Measurements from ENCODE around the gene ABR. TPM values are rescaled to one million over a fixed set of nuclear protein-coding genes. Genes with fewer than 3 reads are reported as not detected.

The ABR gene
- total and polyA plus RNA-seq, 2 of the 8 experiments (the other 6 are each of a cell fraction or from before 2014, with no cell fraction given) = 44.8 to 47.2 TPM

DNA sequence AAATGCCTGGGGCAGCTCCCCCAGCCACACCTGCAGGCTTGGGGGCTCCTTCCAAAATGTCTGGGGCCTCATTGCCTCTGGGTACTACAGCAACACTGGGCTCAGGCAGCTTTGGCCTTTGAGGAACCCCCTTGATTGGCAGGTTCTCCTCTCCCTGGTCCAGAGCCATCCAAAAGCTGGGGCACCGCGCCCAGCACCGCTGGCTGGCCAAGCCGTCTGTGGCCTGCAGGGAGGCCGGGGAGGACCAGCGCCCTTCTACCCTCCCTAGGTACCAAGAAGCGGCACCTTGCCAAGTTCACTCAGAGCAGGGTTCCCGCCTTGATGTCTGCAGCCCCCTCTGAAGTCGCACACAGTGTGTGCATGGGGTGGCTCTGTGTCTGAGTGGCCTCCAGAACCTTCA, 152.7 kb downstream of the ABR start:
- H4K20me1 ChIP-seq (replicated peaks in 1 of 2; ENCODE audit: control insufficient read depth in 1 of 2, insufficient read depth in 2 of 2, low read length in 2 of 2) = peaks cover 0 to 8% of the 10 kb centered on the region in 2 experiments
- no peaks in the 10 kb centered on the region for H3K9me3 ChIP-seq (ENCODE audit: insufficient read depth in 2 of 2, low read depth in 1 of 2, low read length in 1 of 2)
- no peak overlapping the region for H3K9ac ChIP-seq (replicated peaks in 1 of 4; ENCODE audit: extremely low read depth in 1 of 4, low read depth in 3 of 4, low read length in 3 of 4)
- 81% methylated on average over 5 of the region's 9 CpGs; no CpG with 5 or more reads in 1 of the 2 experiments for WGBS, 2 experiments (ENCODE audit: extremely low coverage in 1 of 2, insufficient coverage in 1 of 2, insufficient read length in 1 of 2, insufficient replicate concordance in 2 of 2, low coverage in 1 of 2, low lambda C conversion rate in 2 of 2, missing lambda C conversion rate in 1 of 2)
- no peak overlapping the region for H3K14ac ChIP-seq (ENCODE audit: insufficient read length)
- no peak overlapping the region for H2AK5ac ChIP-seq (ENCODE audit: low read depth, low read length)
- H3K18ac ChIP-seq (ENCODE audit: extremely low read depth, low read length) = no peak overlapping the region
- no peak overlapping the region for H3K56ac ChIP-seq (replicated peaks; ENCODE audit: insufficient read length, low read depth, low read length)
- no peak overlapping the region for H4K5ac ChIP-seq (ENCODE audit: insufficient read length, low read depth, low read length)
- H2BK20ac ChIP-seq (ENCODE audit: low read length) = no peak overlapping the region
- no peak overlapping the region for H2BK15ac ChIP-seq (ENCODE audit: low read length)
- H3K36me3 ChIP-seq (ENCODE audit: control insufficient read depth in 2 of 4, insufficient read depth in 4 of 4, low read length in 3 of 4) = no peaks in the 10 kb centered on the region
- H3K23me2 ChIP-seq (ENCODE audit: low read depth, low read length) = peaks cover 6% of the 10 kb centered on the region; the same call in 1 of the 2 replicates
- H2AFZ ChIP-seq (ENCODE audit: low read length) = no peak overlapping the region
- ChIA-PET POLR2A (ENCODE audit: partially characterized antibody) (interaction anchor here (0.5 to 0.9 kb wide), 2 partner anchors 9 to 521 kb away, joined by 3 to 4 read pairs; no protein-coding TSS in a partner anchor), CTCF (ENCODE audit: partially characterized antibody) (interaction anchor here (1.1 to 4.3 kb wide), 4 partner anchors 13 to 29 kb away, joined by 3 to 24 read pairs (median 6); no protein-coding TSS in a partner anchor)
- H4K8ac ChIP-seq (ENCODE audit: extremely low read depth, insufficient read depth, low read length) = no peak overlapping the region
- no peak overlapping the region for H3K4ac ChIP-seq (replicated peaks; ENCODE audit: insufficient read length, low read depth, low read length)
- H3K27me3 ChIP-seq (replicated peaks in 1 of 4; ENCODE audit: control insufficient read depth in 3 of 4, extremely low read depth in 1 of 4, insufficient read depth in 3 of 4, low read length in 3 of 4) = peaks cover 0 to 6% (median 3%) of the 10 kb centered on the region in 4 experiments; a peak in 3 of 7 replicates
- H3K27ac ChIP-seq (ENCODE audit: low read depth, low read length) = no peak overlapping the region
- H3K79me2 ChIP-seq (ENCODE audit: control insufficient read depth in 1 of 2, insufficient read depth in 2 of 2, low read length in 2 of 2) = no peaks in the 10 kb centered on the region
- H3K79me1 ChIP-seq (ENCODE audit: low read depth, low read length) = no peaks in the 10 kb centered on the region
- no peak overlapping the region for H4K91ac ChIP-seq (replicated peaks; ENCODE audit: insufficient read length, low read length)
- H2BK120ac ChIP-seq (replicated peaks; ENCODE audit: low read depth, low read length) = no peak overlapping the region
- no peak overlapping the region for H2BK5ac ChIP-seq (ENCODE audit: low read depth, low read length)
- H3K4me2 ChIP-seq (ENCODE audit: insufficient read depth in 1 of 2, low read depth in 2 of 2, low read length in 2 of 2) = no peak overlapping the region
- FAIRE-seq (no peak), DNase-seq (ENCODE audit: low read depth in 1 of 2, low spot score in 2 of 2) (no peak)
- 0 out of 7 replicates have a peak, but pooled peaks cover 0 to 2% (median 0%) of the 10 kb centered on the region in 4 experiments for H3K4me1 ChIP-seq (replicated peaks in 1 of 4; ENCODE audit: control insufficient read depth in 3 of 4, insufficient read depth in 4 of 4, low read length in 3 of 4)
- no peak overlapping the region for H2BK12ac ChIP-seq (ENCODE audit: low read depth, low read length)
- H3K23ac ChIP-seq (ENCODE audit: insufficient read length) = no peak overlapping the region
- TF ChIP-seq POLR2A (IDR thresholded peaks at IDR 0.05; ENCODE audit: control extremely low read depth in 1 of 2, low read depth in 2 of 2, low read length in 2 of 2) (no peak), MAFK (IDR thresholded peaks at IDR 0.05; ENCODE audit: low read depth, low read length) (no peak)
- H3K4me3 ChIP-seq (ENCODE audit: extremely low read depth in 1 of 4, insufficient read depth in 2 of 4, low read depth in 3 of 4, low read length in 4 of 4) = no peak overlapping the region
